HG02840 (cell line): ENCODE measurements around the gene CLIP1.
"Not testable (repeated sequence)": the region's sequence is repeated elsewhere in the genome, so short reads cannot be mapped to it uniquely, and the experiment has no call there.

Experiments
- ATAC-seq: cut with Tn5 transposase; IDR thresholded peaks from one replicate; pipeline ENCODE4 v1.9.1; 2021; ENCODE audit warnings: mild to moderate bottlenecking, moderate library complexity, moderate number of reproducible peaks; ENCODE audit not compliant: unreplicated experiment, low FRiP score

Gene CLIP1

GRCh38 chr12:122399592-122400373 is 22.7 kb downstream of the CLIP1 start:
- no peak for ATAC-seq

- ATAC-seq = no peak
These were observed 23.2 kb downstream of the CLIP1 start for GRCh38 chr12:122399254-122399591.

- not testable (repeated sequence) for ATAC-seq
These were observed 24.5 kb downstream of the CLIP1 start for GRCh38 chr12:122397981-122398380.

GRCh38 chr12:122395319-122395718 is 27.1 kb downstream of the CLIP1 start:
- no peak for ATAC-seq

- no peak for ATAC-seq
These were observed 27.8 kb downstream of the CLIP1 start for GRCh38 chr12:122394626-122395194.

- ATAC-seq = no peak
These were observed 28.7 kb downstream of the CLIP1 start for GRCh38 chr12:122393817-122394216.

GRCh38 chr12:122392411-122392810 is 30.1 kb downstream of the CLIP1 start:
- ATAC-seq = no peak

- no peak for ATAC-seq
These were observed 32.8 kb downstream of the CLIP1 start for GRCh38 chr12:122389677-122390076.

GRCh38 chr12:122387887-122388286 is 34.6 kb downstream of the CLIP1 start:
- ATAC-seq = no peak

- no peak for ATAC-seq
These were observed 37.1 kb downstream of the CLIP1 start for GRCh38 chr12:122385171-122386016.

- ATAC-seq = no peak
These were observed 39.5 kb downstream of the CLIP1 start for GRCh38 chr12:122382919-122383350.

- no peak for ATAC-seq
These were observed 41.4 kb downstream of the CLIP1 start for GRCh38 chr12:122381021-122381420.

- not testable (repeated sequence) for ATAC-seq
These were observed 45.7 kb downstream of the CLIP1 start for GRCh38 chr12:122376751-122377150.

GRCh38 chr12:122374707-122375106 is 47.8 kb downstream of the CLIP1 start:
- no peak for ATAC-seq

GRCh38 chr12:122371475-122372045 is 50.9 kb downstream of the CLIP1 start:
- no peak for ATAC-seq

GRCh38 chr12:122368361-122369073 is 54.0 kb downstream of the CLIP1 start:
- ATAC-seq = no peak

GRCh38 chr12:122367632-122368031 is 54.8 kb downstream of the CLIP1 start:
- ATAC-seq = not testable (repeated sequence)

- no peak for ATAC-seq
These were observed 55.6 kb downstream of the CLIP1 start for GRCh38 chr12:122366685-122367475.

GRCh38 chr12:122365226-122365625 is 57.2 kb downstream of the CLIP1 start:
- ATAC-seq = not testable (repeated sequence)
